Activated CD8-positive, alpha-beta memory T cell treated with anti-CD3 and anti-CD28 coated beads for 1 hour (primary cell): ENCODE data around the gene RNF4.
A peak's percentile ranks its signal among the peaks of the same experiment; 100 is the strongest.

ENCODE experiments used
- DNase-seq, 2 donors: peaks; one replicate each; pipeline ENCODE4 v3.0.0-alpha.2; 2020; ENCODE audit warnings: low read depth in 1 of 2; ENCODE audit errors: extremely low read depth in 1 of 2

RNF4 gene

DNA sequence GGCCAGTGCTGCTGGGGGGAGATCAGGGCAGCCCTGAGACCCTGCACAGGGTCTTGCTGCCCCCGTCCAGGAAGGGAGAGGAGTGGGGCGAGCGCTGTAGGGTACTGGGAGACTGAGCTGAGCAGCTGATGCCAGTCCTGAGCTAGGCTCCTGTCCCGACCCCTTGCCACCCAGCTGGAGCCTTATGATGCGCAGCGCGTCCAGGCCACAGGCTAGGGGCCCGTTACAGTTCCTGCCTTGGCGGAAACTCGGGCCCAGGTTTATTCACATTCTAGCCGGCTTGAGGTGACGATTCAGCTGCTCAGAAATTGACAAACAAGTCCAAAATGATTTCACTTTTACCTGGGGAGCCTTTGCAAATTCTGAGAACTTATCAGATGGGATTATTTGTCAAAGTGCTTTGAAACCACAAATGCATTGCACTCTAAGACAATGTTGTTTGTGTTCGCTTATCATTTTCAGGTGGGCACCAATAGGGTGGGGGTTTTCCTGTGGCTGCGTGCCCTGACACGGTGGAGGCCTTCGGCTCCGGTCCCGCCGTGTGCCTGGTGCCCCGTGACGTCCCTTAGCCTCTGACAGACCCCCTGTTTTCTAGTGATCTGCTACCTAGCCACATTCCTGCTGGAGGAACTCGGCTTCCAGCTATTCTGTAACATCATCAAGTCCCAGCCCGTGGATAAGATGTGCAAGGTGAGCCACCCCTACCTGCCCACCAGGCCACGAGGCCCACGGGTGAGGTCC, 31.3 kb upstream of the RNF4 start:
- no peak for DNase-seq

GRCh38 chr4:2438822-2439718, 29.8 kb upstream of the RNF4 start:
- no peak for DNase-seq

- peak; percentile 48 to 51 for DNase-seq
These were observed 27.3 kb upstream of the RNF4 start for GRCh38 chr4:2441393-2442174.

DNA sequence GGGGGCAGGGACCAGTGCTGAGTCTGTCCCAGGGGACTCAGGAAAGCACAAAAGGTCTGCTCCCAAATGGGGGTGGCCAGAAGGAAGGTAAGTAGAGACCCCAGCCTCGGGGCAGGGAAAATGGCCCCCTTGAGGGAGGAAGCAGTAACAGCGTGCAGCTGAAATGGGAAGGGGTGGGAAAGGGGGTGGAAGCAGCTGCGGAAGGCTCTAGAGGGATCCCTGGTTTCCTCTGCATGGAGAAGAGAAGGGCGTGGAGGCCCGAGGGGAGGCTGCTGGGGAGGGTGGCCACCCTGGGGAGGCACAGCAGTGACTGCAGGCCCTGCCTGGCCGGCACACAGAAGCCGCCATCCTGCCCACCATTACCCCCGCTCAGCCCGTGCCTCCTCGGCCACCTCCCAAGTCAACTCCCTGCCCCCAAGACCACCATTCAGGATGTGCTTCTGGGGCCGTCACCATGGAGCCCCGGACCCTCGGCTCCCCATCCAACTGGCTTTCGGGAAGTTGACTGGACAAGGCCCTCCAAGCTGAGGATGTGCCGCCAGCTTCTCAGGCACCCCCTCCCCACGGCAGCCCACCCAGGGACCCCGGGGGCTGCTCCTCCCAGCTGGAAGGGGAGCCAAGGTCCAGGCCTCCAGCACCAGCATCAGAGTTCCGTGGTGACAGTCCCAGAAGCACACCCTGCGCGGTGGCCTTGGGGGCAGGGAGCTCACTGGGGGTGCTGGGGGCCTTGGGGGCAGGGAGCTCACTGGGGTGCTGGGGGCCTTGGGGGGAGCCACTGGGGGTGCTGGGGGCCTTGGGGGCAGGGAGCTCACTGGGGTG, 26.5 kb upstream of the RNF4 start:
- DNase-seq = no peak

GRCh38 chr4:2443061-2443730, 25.7 kb upstream of the RNF4 start:
- no peak for DNase-seq

- DNase-seq = no peak
These were observed 24.8 kb upstream of the RNF4 start for GRCh38 chr4:2443956-2444740.

DNA sequence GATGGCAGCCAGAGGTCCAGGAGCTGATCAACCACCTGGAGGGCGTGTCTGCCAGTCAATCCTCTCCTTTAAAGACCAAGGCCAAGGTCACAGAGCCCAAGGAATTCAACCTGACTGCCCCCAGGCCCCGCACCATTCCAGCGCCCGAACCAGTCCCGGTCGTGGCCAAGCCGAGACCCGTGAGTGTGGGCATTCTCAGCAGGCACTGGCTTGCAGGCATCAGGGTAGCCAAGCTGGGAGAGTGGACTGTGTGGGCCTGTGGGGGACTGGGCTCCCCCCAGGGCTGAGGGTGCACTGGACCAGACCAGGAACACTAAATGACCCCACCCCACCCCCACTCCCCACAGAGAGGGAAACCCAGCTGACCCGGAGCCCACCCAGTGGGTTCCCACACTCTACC, 23.8 kb upstream of the RNF4 start:
- DNase-seq = no peak

GRCh38 chr4:2445571-2445970, 23.3 kb upstream of the RNF4 start:
- DNase-seq = no peak

- DNase-seq = no peak
These were observed 22.0 kb upstream of the RNF4 start for GRCh38 chr4:2446656-2447564.

- DNase-seq = no peak
These were observed 20.3 kb upstream of the RNF4 start for GRCh38 chr4:2448589-2448988.

DNA sequence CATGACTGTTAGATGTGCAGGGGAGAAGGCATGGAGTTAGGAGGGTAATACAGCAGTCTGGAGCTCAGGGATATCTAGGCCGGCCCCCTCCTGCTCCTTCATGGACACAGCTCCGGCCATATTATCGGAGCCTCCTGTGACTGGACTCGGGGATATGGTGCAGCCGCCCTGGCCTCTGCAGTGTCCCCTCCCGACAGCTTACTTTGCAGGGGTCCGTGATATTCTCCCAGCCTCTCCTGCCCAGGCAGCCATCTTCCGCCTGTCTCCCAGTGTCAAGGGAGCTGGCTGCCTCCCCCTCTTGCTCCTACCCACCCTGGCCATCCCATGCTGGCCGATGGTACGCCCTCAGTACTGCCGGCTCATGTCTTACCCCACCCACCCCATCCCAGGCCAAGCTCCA, 19.9 kb upstream of the RNF4 start:
- no peak for DNase-seq

GRCh38 chr4:2449511-2450392, 19.2 kb upstream of the RNF4 start:
- DNase-seq = no peak

GRCh38 chr4:2450394-2451035, 18.4 kb upstream of the RNF4 start:
- no peak for DNase-seq

GRCh38 chr4:2451036-2451520, 17.8 kb upstream of the RNF4 start:
- DNase-seq = no peak

- no peak for DNase-seq
These were observed 16.8 kb upstream of the RNF4 start for GRCh38 chr4:2451821-2452785.
